ENCODE data around the gene APOBEC3F.
A peak's percentile ranks its signal among the peaks of the same experiment; 100 is the strongest.
"Not testable (repeated sequence)": the region's sequence is repeated elsewhere in the genome, so short reads cannot be mapped to it uniquely, and the experiment has no call there.

APOBEC3F gene

DNA sequence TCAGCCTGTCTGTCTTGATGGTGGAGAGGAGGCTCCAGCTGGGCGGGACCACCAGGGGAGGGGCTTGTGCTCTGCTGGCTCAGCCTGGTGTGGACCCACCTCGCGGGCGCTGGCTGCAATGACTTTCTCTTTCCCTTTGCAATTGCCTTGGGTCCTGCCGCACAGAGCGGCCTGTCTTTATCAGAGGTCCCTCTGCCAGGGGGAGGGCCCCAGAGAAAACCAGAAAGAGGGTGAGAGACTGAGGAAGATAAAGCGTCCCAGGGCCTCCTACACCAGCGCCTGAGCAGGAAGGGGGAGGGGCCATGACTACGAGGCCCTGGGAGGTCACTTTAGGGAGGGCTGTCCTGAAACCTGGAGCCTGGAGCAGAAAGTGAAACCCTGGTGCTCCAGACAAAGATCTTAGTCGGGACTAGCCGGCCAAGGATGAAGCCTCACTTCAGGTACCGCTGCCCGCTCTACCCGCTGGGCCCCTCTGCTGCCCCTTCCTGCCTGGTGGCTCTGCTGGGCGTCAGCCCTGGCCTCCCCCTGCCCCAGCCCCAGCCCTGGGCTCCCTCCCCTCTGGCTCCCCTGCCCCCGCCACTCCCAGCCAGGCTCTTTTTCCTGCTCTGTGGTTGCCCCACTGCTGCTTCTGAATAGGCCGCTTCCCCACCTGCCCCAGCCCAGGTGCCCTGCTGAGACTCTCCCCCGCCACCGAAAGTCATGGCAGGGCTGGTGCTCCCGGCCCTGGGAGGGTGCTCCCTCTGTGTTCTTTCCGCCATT lies at the start of gene APOBEC3F:
Gene APOBEC3F (plus strand): TSS at position 327 of the 759 bp plus-strand sequence. CDS start 97 bp downstream, at position 424.
- Mint-ChIP-seq H3K27ac (peak within 1 kb of the TSS; percentile 87 to 97 (median 96)), H3K4me3 (peak within 1 kb of the TSS; percentile 92 to 95 (median 92))
- H3K27me3 Mint-ChIP-seq (ENCODE audit: low read depth); H3K9me3 Mint-ChIP-seq; H3K36me3 Mint-ChIP-seq (ENCODE audit: low read depth); H3K4me1 Mint-ChIP-seq: not testable (repeated sequence)

DNA sequence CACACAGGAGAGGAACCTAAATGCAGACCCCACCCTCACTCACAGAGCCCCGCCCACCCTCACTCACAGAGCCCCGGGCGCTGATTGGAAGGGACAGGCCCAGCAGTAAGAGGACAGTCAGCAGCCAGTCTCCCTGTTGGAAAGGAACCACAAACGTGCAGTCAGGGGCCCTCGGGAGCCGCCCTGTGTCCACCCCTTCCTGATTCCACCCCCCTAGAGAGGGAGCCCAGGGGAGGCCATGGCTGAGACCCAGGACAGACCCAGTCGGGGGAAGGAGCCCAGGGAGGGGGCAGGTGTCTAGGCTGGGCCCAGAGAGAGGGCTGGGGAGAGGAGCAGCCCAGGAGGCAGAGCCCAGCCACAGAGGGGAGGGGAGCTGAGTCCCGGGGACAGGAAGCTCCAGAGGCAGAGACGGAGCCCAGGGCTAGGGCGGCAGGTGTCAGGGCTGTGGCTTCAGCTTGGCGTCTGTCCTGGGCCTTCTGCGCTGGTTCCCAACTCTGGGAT lies 47.7 kb upstream of the APOBEC3F start:
- peak overlapping the region in 2 of 3 experiments; percentile 30 to 48 for H3K27ac Mint-ChIP-seq
- H3K36me3 Mint-ChIP-seq (ENCODE audit: low read depth), result not testable (repeated sequence)

GRCh38 chr22:38996105-38996504 lies 44.6 kb upstream of the APOBEC3F start:
- TF ChIP-seq, protein P1, sequence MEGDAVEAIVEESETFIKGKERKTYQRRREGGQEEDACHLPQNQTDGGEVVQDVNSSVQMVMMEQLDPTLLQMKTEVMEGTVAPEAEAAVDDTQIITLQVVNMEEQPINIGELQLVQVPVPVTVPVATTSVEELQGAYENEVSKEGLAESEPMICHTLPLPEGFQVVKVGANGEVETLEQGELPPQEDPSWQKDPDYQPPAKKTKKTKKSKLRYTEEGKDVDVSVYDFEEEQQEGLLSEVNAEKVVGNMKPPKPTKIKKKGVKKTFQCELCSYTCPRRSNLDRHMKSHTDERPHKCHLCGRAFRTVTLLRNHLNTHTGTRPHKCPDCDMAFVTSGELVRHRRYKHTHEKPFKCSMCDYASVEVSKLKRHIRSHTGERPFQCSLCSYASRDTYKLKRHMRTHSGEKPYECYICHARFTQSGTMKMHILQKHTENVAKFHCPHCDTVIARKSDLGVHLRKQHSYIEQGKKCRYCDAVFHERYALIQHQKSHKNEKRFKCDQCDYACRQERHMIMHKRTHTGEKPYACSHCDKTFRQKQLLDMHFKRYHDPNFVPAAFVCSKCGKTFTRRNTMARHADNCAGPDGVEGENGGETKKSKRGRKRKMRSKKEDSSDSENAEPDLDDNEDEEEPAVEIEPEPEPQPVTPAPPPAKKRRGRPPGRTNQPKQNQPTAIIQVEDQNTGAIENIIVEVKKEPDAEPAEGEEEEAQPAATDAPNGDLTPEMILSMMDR (IDR thresholded peaks at IDR 0.05; ENCODE audit: unreplicated experiment in 3 of 3), result no peak
- H3K27ac Mint-ChIP-seq, result no peak overlapping the region
- peaks cover 19% of the 10 kb centered on the region for H3K27me3 Mint-ChIP-seq (ENCODE audit: low read depth)
- H3K4me1 Mint-ChIP-seq, result peaks cover 17% of the 10 kb centered on the region
- no peak overlapping the region for H3K4me3 Mint-ChIP-seq
- H3K36me3 Mint-ChIP-seq (ENCODE audit: low read depth), result no peaks in the 10 kb centered on the region
- peaks cover 7% of the 10 kb centered on the region for H3K9me3 Mint-ChIP-seq

More for the DNA sequence above, 47.7 kb upstream of the APOBEC3F start:
- H3K4me3 Mint-ChIP-seq, H3K9me3 Mint-ChIP-seq: not testable (repeated sequence)
- Mint-ChIP-seq H3K27me3 (ENCODE audit: low read depth) (peaks cover 12% of the 10 kb centered on the region), H3K4me1 (peaks cover 17% of the 10 kb centered on the region)

GRCh38 chr22:38997518-38997917 lies 43.1 kb upstream of the APOBEC3F start:
- Mint-ChIP-seq H3K36me3 (ENCODE audit: low read depth) (no peaks in the 10 kb centered on the region), H3K27ac (no peak overlapping the region), H3K27me3 (ENCODE audit: low read depth) (peaks cover 19% of the 10 kb centered on the region), H3K4me1 (peaks cover 15% of the 10 kb centered on the region), H3K4me3 (no peak overlapping the region), H3K9me3 (peaks cover 7% of the 10 kb centered on the region)
- TF ChIP-seq, protein P1 (IDR thresholded peaks at IDR 0.05; ENCODE audit: unreplicated experiment in 3 of 3), result no peak

DNA sequence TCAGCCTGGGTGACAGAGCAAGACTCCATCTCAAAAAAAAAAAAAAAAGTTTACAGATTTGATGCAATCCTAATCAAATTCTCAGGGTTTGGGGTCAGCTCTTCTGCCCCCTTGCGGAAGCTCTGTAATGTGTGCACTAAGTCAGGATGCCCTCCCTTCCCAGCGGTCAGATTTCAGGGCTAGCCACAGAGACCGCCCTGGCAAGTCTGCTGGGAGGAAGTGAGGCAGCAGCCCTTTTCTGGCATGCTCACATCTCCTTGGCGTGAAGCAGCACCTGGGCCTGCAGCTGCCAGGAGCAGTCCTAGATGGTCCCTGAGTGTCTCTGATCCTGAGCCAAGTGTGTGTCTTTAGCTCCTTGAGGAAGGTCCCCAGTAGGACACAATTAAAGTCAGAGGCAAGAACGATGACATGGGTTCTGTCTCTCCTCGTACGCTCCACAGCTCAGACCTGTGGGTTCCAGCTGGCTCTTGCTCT lies 37.5 kb upstream of the APOBEC3F start:
- TF ChIP-seq, protein P1 (IDR thresholded peaks at IDR 0.05; ENCODE audit: unreplicated experiment in 3 of 3), result peak; percentile 68 to 77 (median 71)
- Mint-ChIP-seq H3K27ac (peak overlapping the region in 2 of 3 experiments; percentile 5 to 61), H3K9me3 (peaks cover 6% of the 10 kb centered on the region), H3K27me3 (ENCODE audit: low read depth) (peaks cover 12% of the 10 kb centered on the region), H3K36me3 (ENCODE audit: low read depth) (no peaks in the 10 kb centered on the region), H3K4me1 (peaks cover 9% of the 10 kb centered on the region), H3K4me3 (no peak overlapping the region)

DNA sequence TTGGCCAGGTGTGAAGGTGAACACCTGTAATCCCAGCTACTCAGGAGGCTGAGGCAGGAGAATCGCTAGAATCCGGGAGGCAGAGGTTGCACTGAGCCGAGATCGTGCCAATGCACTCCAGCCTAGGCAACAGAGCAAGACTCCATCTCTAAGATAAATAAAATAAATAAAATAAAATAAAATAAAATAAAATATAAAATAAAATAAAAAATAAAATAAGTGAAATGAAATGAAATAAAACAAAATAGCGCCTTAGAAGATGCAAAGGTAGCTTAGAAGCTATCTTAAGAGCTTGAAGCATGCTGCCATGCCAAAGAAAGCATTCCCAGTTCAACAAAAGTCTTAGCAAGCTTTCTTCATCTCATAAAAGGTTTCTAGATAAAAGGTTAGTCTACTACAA lies 33.5 kb upstream of the APOBEC3F start:
- Mint-ChIP-seq H3K4me1 (peaks cover 20% of the 10 kb centered on the region), H3K36me3 (ENCODE audit: low read depth) (no peaks in the 10 kb centered on the region), H3K27ac (no peak overlapping the region), H3K9me3 (peaks cover 4% of the 10 kb centered on the region), H3K27me3 (ENCODE audit: low read depth) (peaks cover 15% of the 10 kb centered on the region), H3K4me3 (no peak overlapping the region)
- TF ChIP-seq, protein P1 (IDR thresholded peaks at IDR 0.05; ENCODE audit: unreplicated experiment in 3 of 3), result no peak

- H3K4me3 Mint-ChIP-seq; H3K9me3 Mint-ChIP-seq; H3K36me3 Mint-ChIP-seq (ENCODE audit: low read depth): not testable (repeated sequence)
- Mint-ChIP-seq H3K27me3 (ENCODE audit: low read depth) (peaks cover 18% of the 10 kb centered on the region), H3K27ac (peak overlapping the region in 1 of 3 experiments; percentile 9), H3K4me1 (peaks cover 28% of the 10 kb centered on the region)
These were observed 32.3 kb upstream of the APOBEC3F start for GRCh38 chr22:39008271-39008850.

Data from nephron (organoid).